ENCODE measurements around the gene EHBP1. TPM values are rescaled to one million over a fixed set of nuclear protein-coding genes. Genes with fewer than 3 reads are reported as not detected.

EHBP1 gene
- total RNA-seq, 1 donor from 2014 or later = 25.6 TPM

- H3K36me3 Mint-ChIP-seq (ENCODE audit: low read depth) = no peaks in the 10 kb centered on the region
- no peak for DNase-seq (ENCODE audit: low spot score)
- H3K27ac Mint-ChIP-seq = no peak overlapping the region
- H3K4me3 Mint-ChIP-seq (ENCODE audit: low read depth) = no peak overlapping the region
- peaks cover 2% of the 10 kb centered on the region for H3K4me1 Mint-ChIP-seq (ENCODE audit: low read depth)
- intact Hi-C loops (cut with micrococcal nuclease) = no loop called here
- H3K27me3 Mint-ChIP-seq (ENCODE audit: low read depth) = no peaks in the 10 kb centered on the region
- H3K9me3 Mint-ChIP-seq = no peaks in the 10 kb centered on the region
These were observed 291.1 kb downstream of the EHBP1 start for GRCh38 chr2:62996534-62997186.

GRCh38 chr2:62998949-62999348 is 293.4 kb downstream of the EHBP1 start:
- no peak overlapping the region for H3K27ac Mint-ChIP-seq
- H3K4me3 Mint-ChIP-seq (ENCODE audit: low read depth) = no peak overlapping the region
- no peaks in the 10 kb centered on the region for H3K9me3 Mint-ChIP-seq
- no peak for DNase-seq (ENCODE audit: low spot score)
- no peaks in the 10 kb centered on the region for H3K36me3 Mint-ChIP-seq (ENCODE audit: low read depth)
- intact Hi-C loops (cut with micrococcal nuclease) = no loop called here
- H3K4me1 Mint-ChIP-seq (ENCODE audit: low read depth) = peaks cover 2% of the 10 kb centered on the region
- H3K27me3 Mint-ChIP-seq (ENCODE audit: low read depth) = no peaks in the 10 kb centered on the region

- intact Hi-C loops (cut with micrococcal nuclease) = no loop called here
- Mint-ChIP-seq H3K4me3 (ENCODE audit: low read depth) (no peak overlapping the region), H3K27me3 (ENCODE audit: low read depth) (no peaks in the 10 kb centered on the region), H3K27ac (no peak overlapping the region), H3K36me3 (ENCODE audit: low read depth) (no peaks in the 10 kb centered on the region), H3K4me1 (ENCODE audit: low read depth) (peaks cover 2% of the 10 kb centered on the region), H3K9me3 (no peaks in the 10 kb centered on the region)
- no peak for DNase-seq (ENCODE audit: low spot score)
These were observed 294.4 kb downstream of the EHBP1 start for GRCh38 chr2:62999905-63000304.

GRCh38 chr2:63000801-63001200 is 295.3 kb downstream of the EHBP1 start:
- Mint-ChIP-seq H3K27me3 (ENCODE audit: low read depth) (no peaks in the 10 kb centered on the region), H3K36me3 (ENCODE audit: low read depth) (no peaks in the 10 kb centered on the region), H3K4me3 (ENCODE audit: low read depth) (no peak overlapping the region), H3K4me1 (ENCODE audit: low read depth) (peaks cover 2% of the 10 kb centered on the region), H3K9me3 (no peaks in the 10 kb centered on the region), H3K27ac (no peak overlapping the region)
- no peak for DNase-seq (ENCODE audit: low spot score)
- intact Hi-C loops (cut with micrococcal nuclease) = no loop called here

GRCh38 chr2:63001576-63001975 is 296.1 kb downstream of the EHBP1 start:
- Mint-ChIP-seq H3K27me3 (ENCODE audit: low read depth) (no peaks in the 10 kb centered on the region), H3K36me3 (ENCODE audit: low read depth) (no peaks in the 10 kb centered on the region), H3K4me3 (ENCODE audit: low read depth) (no peak overlapping the region), H3K27ac (no peak overlapping the region), H3K9me3 (no peaks in the 10 kb centered on the region), H3K4me1 (ENCODE audit: low read depth) (peaks cover 2% of the 10 kb centered on the region)
- intact Hi-C loops (cut with micrococcal nuclease) = no loop called here
- DNase-seq (ENCODE audit: low spot score) = no peak

- Mint-ChIP-seq H3K9me3 (no peaks in the 10 kb centered on the region), H3K4me3 (ENCODE audit: low read depth) (no peak overlapping the region), H3K4me1 (ENCODE audit: low read depth) (peaks cover 2% of the 10 kb centered on the region), H3K36me3 (ENCODE audit: low read depth) (no peaks in the 10 kb centered on the region), H3K27ac (no peak overlapping the region), H3K27me3 (ENCODE audit: low read depth) (no peaks in the 10 kb centered on the region)
- DNase-seq (ENCODE audit: low spot score) = no peak
- intact Hi-C loops (cut with micrococcal nuclease) = no loop called here
These were observed 297.8 kb downstream of the EHBP1 start for GRCh38 chr2:63003351-63003750.

- H3K4me1 Mint-ChIP-seq (ENCODE audit: low read depth) = no peaks in the 10 kb centered on the region
- no peaks in the 10 kb centered on the region for H3K36me3 Mint-ChIP-seq (ENCODE audit: low read depth)
- no peak for DNase-seq (ENCODE audit: low spot score)
- H3K27ac Mint-ChIP-seq = no peak overlapping the region
- no peaks in the 10 kb centered on the region for H3K27me3 Mint-ChIP-seq (ENCODE audit: low read depth)
- H3K4me3 Mint-ChIP-seq (ENCODE audit: low read depth) = no peak overlapping the region
- H3K9me3 Mint-ChIP-seq = no peaks in the 10 kb centered on the region
- intact Hi-C loops (cut with micrococcal nuclease) = no loop called here
These were observed 302.4 kb downstream of the EHBP1 start for GRCh38 chr2:63007813-63008458.

GRCh38 chr2:63008838-63009237 is 303.3 kb downstream of the EHBP1 start:
- H3K27me3 Mint-ChIP-seq (ENCODE audit: low read depth) = no peaks in the 10 kb centered on the region
- H3K9me3 Mint-ChIP-seq = no peaks in the 10 kb centered on the region
- H3K36me3 Mint-ChIP-seq (ENCODE audit: low read depth) = no peaks in the 10 kb centered on the region
- no peak overlapping the region for H3K4me3 Mint-ChIP-seq (ENCODE audit: low read depth)
- intact Hi-C loops (cut with micrococcal nuclease) = no loop called here
- no peaks in the 10 kb centered on the region for H3K4me1 Mint-ChIP-seq (ENCODE audit: low read depth)
- H3K27ac Mint-ChIP-seq = no peak overlapping the region
- no peak for DNase-seq (ENCODE audit: low spot score)

GRCh38 chr2:63009490-63009889 is 304.0 kb downstream of the EHBP1 start:
- Mint-ChIP-seq H3K27ac (no peak overlapping the region), H3K9me3 (no peaks in the 10 kb centered on the region), H3K4me1 (ENCODE audit: low read depth) (no peaks in the 10 kb centered on the region), H3K4me3 (ENCODE audit: low read depth) (no peak overlapping the region), H3K27me3 (ENCODE audit: low read depth) (no peaks in the 10 kb centered on the region), H3K36me3 (ENCODE audit: low read depth) (no peaks in the 10 kb centered on the region)
- DNase-seq (ENCODE audit: low spot score) = no peak
- intact Hi-C loops (cut with micrococcal nuclease) = no loop called here

GRCh38 chr2:63012541-63012940 is 307.0 kb downstream of the EHBP1 start:
- Mint-ChIP-seq H3K36me3 (ENCODE audit: low read depth) (no peaks in the 10 kb centered on the region), H3K27me3 (ENCODE audit: low read depth) (no peaks in the 10 kb centered on the region), H3K27ac (no peak overlapping the region), H3K4me3 (ENCODE audit: low read depth) (no peak overlapping the region), H3K9me3 (no peaks in the 10 kb centered on the region), H3K4me1 (ENCODE audit: low read depth) (no peaks in the 10 kb centered on the region)
- DNase-seq (ENCODE audit: low spot score) = no peak
- intact Hi-C loops (cut with micrococcal nuclease) = no loop called here

GRCh38 chr2:63013438-63013837 is 307.9 kb downstream of the EHBP1 start:
- no peaks in the 10 kb centered on the region for H3K9me3 Mint-ChIP-seq
- no peaks in the 10 kb centered on the region for H3K36me3 Mint-ChIP-seq (ENCODE audit: low read depth)
- H3K4me1 Mint-ChIP-seq (ENCODE audit: low read depth) = no peaks in the 10 kb centered on the region
- no peak overlapping the region for H3K4me3 Mint-ChIP-seq (ENCODE audit: low read depth)
- no peak overlapping the region for H3K27ac Mint-ChIP-seq
- no peak for DNase-seq (ENCODE audit: low spot score)
- intact Hi-C loops (cut with micrococcal nuclease) = no loop called here
- H3K27me3 Mint-ChIP-seq (ENCODE audit: low read depth) = no peaks in the 10 kb centered on the region

GRCh38 chr2:63015389-63015788 is 309.9 kb downstream of the EHBP1 start:
- no peak for DNase-seq (ENCODE audit: low spot score)
- no peaks in the 10 kb centered on the region for H3K4me1 Mint-ChIP-seq (ENCODE audit: low read depth)
- H3K27me3 Mint-ChIP-seq (ENCODE audit: low read depth) = no peaks in the 10 kb centered on the region
- no peak overlapping the region for H3K4me3 Mint-ChIP-seq (ENCODE audit: low read depth)
- H3K36me3 Mint-ChIP-seq (ENCODE audit: low read depth) = no peaks in the 10 kb centered on the region
- H3K9me3 Mint-ChIP-seq = no peaks in the 10 kb centered on the region
- H3K27ac Mint-ChIP-seq = no peak overlapping the region
- intact Hi-C loops (cut with micrococcal nuclease) = no loop called here

- Mint-ChIP-seq H3K27ac (no peak overlapping the region), H3K27me3 (ENCODE audit: low read depth) (no peaks in the 10 kb centered on the region), H3K9me3 (no peaks in the 10 kb centered on the region), H3K36me3 (ENCODE audit: low read depth) (no peaks in the 10 kb centered on the region), H3K4me3 (ENCODE audit: low read depth) (no peak overlapping the region), H3K4me1 (ENCODE audit: low read depth) (peaks cover under 1% of the 10 kb centered on the region)
- DNase-seq (ENCODE audit: low spot score) = no peak
- intact Hi-C loops (cut with micrococcal nuclease) = no loop called here
These were observed 312.9 kb downstream of the EHBP1 start for GRCh38 chr2:63018439-63018838.

All from activated T-helper 2 cell treated with anti-CD3 and anti-CD28 coated beads, Interferon-gamma antibody, Interleukin-2, Interleukin-4, amounts not matched to agents 10 μg/mL and 5 μg/mL and 100 μg/mL, durations not matched to agents 14 hours and 24 hours and 36 hours (primary cell).